ENCODE measurements around the gene KRTAP10-7.

DNA sequence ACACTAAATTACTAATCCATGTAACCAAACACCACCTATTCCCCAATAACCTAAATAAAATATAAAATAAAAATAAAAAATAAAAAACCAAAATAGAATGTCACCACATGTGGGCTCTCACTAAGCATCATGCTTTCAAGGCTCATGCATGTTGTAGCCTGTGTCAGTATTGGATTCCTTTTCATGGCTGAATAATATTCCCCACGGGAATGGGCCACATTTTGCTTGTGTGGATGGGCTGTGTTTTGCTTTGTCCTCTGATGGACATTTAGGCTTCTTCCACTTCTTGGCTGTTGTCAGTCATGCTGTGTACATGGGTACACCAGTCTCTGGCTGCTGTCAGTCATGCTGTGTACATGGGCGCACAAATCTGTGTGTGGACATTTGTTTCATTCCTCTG, 11.3 kb upstream of the KRTAP10-7 start:
- TF ChIP-seq, protein P1, sequence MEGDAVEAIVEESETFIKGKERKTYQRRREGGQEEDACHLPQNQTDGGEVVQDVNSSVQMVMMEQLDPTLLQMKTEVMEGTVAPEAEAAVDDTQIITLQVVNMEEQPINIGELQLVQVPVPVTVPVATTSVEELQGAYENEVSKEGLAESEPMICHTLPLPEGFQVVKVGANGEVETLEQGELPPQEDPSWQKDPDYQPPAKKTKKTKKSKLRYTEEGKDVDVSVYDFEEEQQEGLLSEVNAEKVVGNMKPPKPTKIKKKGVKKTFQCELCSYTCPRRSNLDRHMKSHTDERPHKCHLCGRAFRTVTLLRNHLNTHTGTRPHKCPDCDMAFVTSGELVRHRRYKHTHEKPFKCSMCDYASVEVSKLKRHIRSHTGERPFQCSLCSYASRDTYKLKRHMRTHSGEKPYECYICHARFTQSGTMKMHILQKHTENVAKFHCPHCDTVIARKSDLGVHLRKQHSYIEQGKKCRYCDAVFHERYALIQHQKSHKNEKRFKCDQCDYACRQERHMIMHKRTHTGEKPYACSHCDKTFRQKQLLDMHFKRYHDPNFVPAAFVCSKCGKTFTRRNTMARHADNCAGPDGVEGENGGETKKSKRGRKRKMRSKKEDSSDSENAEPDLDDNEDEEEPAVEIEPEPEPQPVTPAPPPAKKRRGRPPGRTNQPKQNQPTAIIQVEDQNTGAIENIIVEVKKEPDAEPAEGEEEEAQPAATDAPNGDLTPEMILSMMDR (IDR thresholded peaks at IDR 0.05) = no peak
- no peak for TF ChIP-seq ZFX (IDR thresholded peaks at IDR 0.05; ENCODE audit: borderline replicate concordance)

All from 22Rv1 (cell line).